ENCODE data around the gene TPRA1.

TPRA1 gene

DNA sequence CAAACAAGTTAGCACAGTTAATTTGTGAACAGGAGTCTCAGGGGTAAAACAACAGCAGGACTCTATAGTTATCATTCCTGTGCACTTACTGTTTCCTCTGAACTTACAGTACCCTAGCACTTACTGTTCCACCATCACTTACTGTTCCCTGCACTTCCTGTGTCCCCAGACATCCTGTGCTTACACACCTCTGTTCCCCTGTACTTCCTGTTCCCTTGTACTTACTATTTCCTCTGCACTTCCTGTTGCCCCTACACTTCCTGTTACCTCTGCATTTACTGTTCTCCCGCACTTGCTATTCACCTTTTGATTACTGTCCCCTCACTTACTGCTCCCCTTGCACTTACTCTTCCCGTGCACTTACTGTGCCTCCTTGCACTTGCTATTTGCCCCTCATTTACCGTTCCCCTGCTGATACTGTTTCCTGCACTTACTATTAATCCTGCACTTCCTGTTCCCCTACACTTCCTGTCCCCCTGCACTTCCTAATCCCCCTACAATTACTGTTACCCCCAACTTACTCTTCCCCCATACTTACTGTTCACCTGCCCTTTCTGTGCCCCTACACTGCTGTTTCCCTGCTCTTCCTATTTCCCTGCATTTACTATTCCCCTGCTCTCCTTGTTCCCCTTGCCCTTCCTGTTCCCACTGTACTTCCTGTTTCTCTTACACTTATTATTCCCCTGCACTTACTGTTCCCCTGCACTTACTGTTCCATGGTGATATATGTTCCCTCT, 30.3 kb downstream of the TPRA1 start:
- DNase-seq (ENCODE audit: low spot score) = no peak

DNA sequence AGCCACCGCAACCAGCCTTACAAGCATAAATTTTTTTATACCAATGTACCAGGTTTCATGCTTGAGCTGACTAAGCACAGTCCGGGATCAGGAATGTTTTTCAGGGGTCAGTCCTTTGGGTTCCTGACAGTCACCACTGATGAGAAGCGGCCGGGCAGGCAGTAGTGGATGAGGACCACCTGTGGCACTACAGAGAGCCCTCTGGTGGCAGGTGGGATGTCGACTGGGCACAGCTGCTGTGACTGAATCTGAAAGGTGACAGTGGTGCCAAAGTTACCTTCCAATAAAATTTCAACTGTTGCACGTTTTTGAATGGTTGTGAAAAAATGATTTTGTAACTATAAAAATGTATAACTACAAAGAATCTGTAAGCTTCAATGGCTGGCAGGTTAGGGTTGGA, 34.0 kb downstream of the TPRA1 start:
- DNase-seq (ENCODE audit: low spot score) = no peak

GRCh38 chr3:127555108-127555507, 35.4 kb downstream of the TPRA1 start:
- DNase-seq (ENCODE audit: low spot score) = no peak

DNA sequence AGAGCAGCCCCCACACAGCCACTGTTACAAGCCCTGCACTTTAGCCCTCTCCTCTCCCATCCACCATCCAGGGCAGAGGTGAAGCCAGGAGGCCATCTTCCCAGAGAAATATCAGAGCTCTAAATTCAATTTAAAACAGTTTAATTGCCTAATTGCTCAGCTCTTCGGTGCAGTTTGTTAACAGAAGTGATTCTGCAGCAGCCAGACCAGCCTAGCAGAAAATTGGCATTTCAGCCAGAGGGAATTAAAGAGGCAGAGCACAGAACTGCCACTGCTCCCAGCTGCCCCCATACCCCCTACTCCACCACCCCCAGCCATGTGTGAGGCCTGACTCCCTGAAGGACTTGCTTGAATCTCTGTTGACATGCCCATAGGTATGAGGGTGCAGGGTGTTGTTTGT, 38.5 kb downstream of the TPRA1 start:
- no peak for DNase-seq (ENCODE audit: low spot score)

DNA sequence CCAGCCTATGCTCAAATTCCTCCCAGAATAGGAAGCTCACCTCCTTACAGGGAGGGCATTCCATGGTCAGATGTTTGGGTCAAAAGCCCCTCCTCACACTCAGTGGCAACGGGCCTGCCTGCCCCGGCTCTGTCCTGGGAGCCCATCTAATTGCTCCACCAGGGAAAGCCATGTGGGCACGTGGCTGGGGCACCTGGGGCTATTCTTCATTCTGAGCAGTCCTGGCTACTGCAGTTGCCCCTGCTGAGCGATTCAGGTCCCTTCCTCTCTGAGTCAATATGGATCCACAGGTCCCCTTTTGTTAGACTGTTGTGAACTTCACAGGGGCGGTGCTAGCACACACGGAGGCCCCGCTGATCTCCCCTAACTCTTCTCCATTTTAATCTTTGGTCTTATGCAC, 39.4 kb downstream of the TPRA1 start:
- no peak for DNase-seq (ENCODE audit: low spot score)

DNA sequence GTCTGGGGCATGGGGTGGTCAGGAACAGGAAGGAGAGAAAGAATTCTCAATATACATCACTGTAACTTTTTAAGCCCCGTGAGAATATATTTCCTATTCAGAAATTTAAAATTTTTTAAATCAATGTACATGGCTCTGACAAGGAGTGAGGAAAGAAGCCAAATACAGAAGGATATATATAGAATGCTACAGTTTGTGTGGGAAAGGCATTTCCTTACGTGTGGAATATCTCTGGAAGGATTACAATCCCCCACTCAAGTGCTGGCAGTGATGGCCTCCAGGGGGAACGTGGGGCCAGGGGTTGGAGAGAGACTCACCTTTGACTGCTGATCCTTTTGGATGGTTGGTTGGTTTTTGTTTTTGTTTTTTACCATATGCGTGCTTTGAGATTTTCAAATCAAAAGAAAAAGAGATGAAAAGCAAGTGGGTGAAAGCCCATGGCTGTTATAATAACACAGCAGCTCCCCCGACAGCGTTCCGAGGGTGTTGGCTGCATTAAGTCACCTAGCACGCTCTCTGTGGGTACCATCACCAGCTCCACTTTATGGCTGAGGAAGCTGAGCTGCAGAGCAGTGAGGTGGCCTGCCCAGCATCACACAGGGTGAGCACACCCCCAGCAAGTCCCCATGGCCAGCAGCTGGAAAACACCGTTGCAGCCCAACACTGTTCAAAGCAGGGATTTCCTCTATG, 39.9 kb downstream of the TPRA1 start:
- DNase-seq (ENCODE audit: low spot score) = no peak

- no peak for DNase-seq (ENCODE audit: low spot score)
Observed at GRCh38 chr3:127549826-127550467, 40.6 kb downstream of the TPRA1 start.

- peak; percentile 79 for DNase-seq (ENCODE audit: low spot score)
Observed at GRCh38 chr3:127547761-127548605, 42.5 kb downstream of the TPRA1 start.

GRCh38 chr3:127546970-127547733, 43.4 kb downstream of the TPRA1 start:
- DNase-seq (ENCODE audit: low spot score) = no peak

GRCh38 chr3:127546554-127546953, 44.0 kb downstream of the TPRA1 start:
- no peak for DNase-seq (ENCODE audit: low spot score)

GRCh38 chr3:127545711-127546457, 44.6 kb downstream of the TPRA1 start:
- DNase-seq (ENCODE audit: low spot score) = no peak

GRCh38 chr3:127545216-127545615, 45.3 kb downstream of the TPRA1 start:
- no peak for DNase-seq (ENCODE audit: low spot score)

DNA sequence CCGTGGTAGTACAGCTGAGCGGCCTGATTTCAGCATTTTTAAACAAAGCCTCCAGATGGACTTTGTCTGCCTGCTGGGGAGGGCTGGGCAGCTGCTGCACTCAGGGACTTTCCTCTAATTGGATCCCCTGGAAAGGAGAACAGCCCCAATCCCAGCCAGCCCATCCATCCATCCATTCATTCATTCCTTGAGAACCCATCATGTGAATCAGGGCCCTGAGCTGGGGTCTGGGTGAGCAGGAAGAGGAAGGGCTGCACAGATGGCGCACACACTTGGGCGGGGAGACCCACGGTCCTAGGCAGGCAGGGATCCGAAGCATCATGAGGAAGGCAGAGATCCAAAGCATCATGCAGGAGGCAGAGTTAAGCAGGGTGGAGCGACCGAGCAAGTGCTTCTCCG, 45.7 kb downstream of the TPRA1 start:
- no peak for DNase-seq (ENCODE audit: low spot score)

GRCh38 chr3:127544192-127544802, 46.2 kb downstream of the TPRA1 start:
- DNase-seq (ENCODE audit: low spot score) = peak; percentile 53

DNA sequence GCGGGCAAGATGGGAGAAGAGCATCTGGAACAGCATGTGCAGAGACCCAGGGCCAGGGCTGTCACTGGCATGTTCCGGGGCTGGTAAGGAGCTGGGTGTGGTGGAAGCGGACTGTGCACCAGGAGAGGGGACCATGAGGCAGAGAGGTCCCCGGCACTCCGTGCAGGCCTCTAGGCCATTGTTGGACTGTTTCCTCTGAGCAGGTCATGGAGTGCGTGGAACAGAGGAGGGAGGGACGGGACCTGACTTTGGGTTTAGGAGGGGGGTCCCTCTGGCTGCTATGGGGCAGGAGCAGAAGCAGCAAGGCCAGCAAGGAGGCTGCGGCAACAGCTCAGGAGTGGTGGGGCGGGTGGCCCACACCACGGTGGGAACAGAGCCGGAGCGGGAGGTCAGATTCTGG, 47.1 kb downstream of the TPRA1 start:
- no peak for DNase-seq (ENCODE audit: low spot score)

- DNase-seq (ENCODE audit: low spot score) = no peak
Observed at GRCh38 chr3:127542441-127542952, 48.0 kb downstream of the TPRA1 start.

GRCh38 chr3:127541320-127541719, 49.2 kb downstream of the TPRA1 start:
- DNase-seq (ENCODE audit: low spot score) = no peak

GRCh38 chr3:127539366-127540060, 51.0 kb downstream of the TPRA1 start:
- DNase-seq (ENCODE audit: low spot score) = no peak

DNA sequence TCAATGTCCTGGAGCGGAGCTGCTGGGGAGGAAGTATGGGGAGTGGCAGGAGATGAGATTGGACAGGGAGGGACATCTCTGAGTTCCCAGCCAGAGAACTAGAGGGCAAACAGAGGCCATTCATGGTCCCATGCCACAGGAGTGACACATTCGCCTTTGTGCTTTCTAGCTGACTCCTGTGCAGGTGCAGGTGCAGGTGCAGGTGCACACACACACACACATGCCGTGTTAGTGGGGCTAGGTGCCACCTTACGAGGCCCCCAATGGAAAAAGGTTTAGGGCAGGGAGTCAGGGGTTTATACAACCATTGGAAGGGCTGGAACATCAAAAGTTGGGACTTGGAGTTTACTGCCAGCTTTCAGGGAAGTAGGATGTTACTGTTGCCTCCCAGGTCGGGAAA, 52.0 kb downstream of the TPRA1 start:
- no peak for DNase-seq (ENCODE audit: low spot score)

All from CD4-positive, alpha-beta T cell treated with Interleukin-6 at 100 ng/mL for 8 hours (primary cell).